ENCODE measurements around the gene NDC1. TPM values are rescaled to one million over a fixed set of nuclear protein-coding genes. Genes with fewer than 3 reads are reported as not detected.
"Not testable (repeated sequence)": the region's sequence is repeated elsewhere in the genome, so short reads cannot be mapped to it uniquely, and the experiment has no call there.

The NDC1 gene
- total and polyA plus RNA-seq, 2 experiments from 2014 or later = 11.7 to 20.5 TPM

DNA sequence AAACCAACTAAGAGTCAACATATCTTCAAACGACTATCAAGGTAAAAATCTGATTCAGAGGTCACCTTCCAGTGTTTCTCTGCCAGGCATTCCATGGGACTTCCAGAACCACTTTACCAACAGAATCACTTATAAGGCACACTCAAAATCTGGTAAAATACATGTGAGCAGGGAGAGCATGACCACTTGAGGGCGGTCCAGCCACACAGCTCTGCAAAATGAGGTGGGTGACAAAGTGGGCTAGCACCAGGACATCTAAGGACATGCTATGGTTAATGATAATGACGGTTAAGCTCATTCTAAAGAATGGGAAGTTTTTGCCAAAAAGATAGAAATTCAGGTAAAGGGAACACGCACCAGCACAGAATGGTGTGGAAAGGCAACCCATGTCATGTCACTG, 74.6 kb downstream of the NDC1 start:
- H3K9me3 ChIP-seq (ENCODE audit: low read depth) = no peaks in the 10 kb centered on the region
- H3K27me3 ChIP-seq = no peaks in the 10 kb centered on the region
- no peak for TF ChIP-seq CTCF (IDR thresholded peaks at IDR 0.05; ENCODE audit: low read depth, low read length)
- no peak for DNase-seq (ENCODE audit: low read depth in 1 of 2, low spot score in 1 of 2)
- no peak overlapping the region for H3K4me3 ChIP-seq
- no peaks in the 10 kb centered on the region for H3K4me1 ChIP-seq (ENCODE audit: low read depth)
- H3K27ac ChIP-seq = no peak overlapping the region
- H3K36me3 ChIP-seq = peaks cover 9% of the 10 kb centered on the region

DNA sequence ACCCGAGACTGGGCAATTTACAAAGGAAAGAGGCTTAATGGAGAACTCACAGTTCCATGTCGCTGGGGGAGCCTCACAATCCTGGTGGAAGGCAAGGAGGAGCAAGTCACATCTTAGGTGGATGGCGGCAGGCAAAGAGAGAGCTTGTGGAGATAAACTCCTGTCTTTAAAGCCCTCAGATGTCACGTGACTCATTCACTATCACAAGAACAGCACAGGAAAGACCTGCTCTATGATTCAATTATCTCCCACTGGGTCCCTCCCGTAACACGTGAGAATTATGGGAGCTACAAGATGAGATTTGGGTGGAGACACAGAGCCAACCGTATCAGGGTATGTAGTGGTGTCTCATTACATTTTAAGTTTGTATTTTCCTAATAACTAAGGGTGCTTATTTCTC, 77.6 kb downstream of the NDC1 start:
- not testable (repeated sequence) for H3K4me1 ChIP-seq (ENCODE audit: low read depth); DNase-seq (ENCODE audit: low read depth in 1 of 2, low spot score in 1 of 2); H3K4me3 ChIP-seq; H3K27me3 ChIP-seq; H3K27ac ChIP-seq; H3K9me3 ChIP-seq (ENCODE audit: low read depth); H3K36me3 ChIP-seq

GRCh38 chr1:53755874-53756273, 82.2 kb downstream of the NDC1 start:
- Histone ChIP-seq H3K4me3 (no peak overlapping the region), H3K36me3 (no peaks in the 10 kb centered on the region), H3K9me3 (ENCODE audit: low read depth) (no peaks in the 10 kb centered on the region), H3K27ac (no peak overlapping the region), H3K4me1 (ENCODE audit: low read depth) (no peaks in the 10 kb centered on the region), H3K27me3 (peaks cover 2% of the 10 kb centered on the region)
- TF ChIP-seq CTCF (IDR thresholded peaks at IDR 0.05; ENCODE audit: low read depth, low read length) = no peak
- no peak for DNase-seq (ENCODE audit: low read depth in 1 of 2, low spot score in 1 of 2)

DNA sequence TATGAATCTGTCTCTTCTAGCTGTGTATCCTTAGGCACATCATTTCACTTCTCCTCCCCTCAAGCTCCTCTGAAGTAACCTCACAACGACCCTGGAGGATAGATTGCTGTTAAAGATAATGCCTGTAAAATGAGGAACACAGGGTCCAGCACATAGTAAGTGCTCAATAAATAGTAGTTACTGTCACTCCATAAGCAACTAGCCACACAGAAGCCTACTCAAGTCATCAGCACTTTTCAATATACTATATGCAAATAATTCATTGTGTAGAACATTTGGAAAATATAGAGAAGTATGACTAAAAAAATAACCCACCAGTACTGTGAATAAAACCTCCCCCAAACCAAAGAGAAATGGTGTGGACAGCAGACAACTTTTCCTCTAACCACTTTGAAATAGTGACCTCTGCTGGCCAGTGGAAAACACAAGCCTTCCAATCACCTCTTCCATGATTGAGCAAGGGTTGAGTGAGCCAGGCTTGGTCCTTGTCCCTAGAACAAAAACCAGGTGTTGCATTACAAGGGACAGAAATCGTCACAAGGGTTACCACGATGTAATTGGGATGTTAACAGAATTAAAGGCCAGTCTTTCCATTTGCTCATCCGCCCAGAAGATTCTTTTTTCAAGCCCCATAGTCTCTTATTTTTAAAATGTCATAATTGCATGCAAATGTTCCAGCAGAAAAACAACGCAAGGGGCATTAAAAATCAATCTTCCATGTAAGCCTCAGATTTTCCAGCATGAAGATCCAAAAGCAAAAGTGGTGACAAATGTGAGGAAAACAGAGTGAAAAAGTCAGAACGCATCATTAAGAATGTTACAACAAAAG, 83.4 kb downstream of the NDC1 start:
- H3K36me3 ChIP-seq = no peaks in the 10 kb centered on the region
- peak; percentile 80 for TF ChIP-seq CTCF (IDR thresholded peaks at IDR 0.05; ENCODE audit: low read depth, low read length)
- no peaks in the 10 kb centered on the region for H3K9me3 ChIP-seq (ENCODE audit: low read depth)
- DNase-seq (ENCODE audit: low read depth in 1 of 2, low spot score in 1 of 2) = peak; percentile 62 to 80
- H3K27ac ChIP-seq = no peak overlapping the region
- no peaks in the 10 kb centered on the region for H3K4me1 ChIP-seq (ENCODE audit: low read depth)
- no peak overlapping the region for H3K4me3 ChIP-seq
- peaks cover 5% of the 10 kb centered on the region for H3K27me3 ChIP-seq

DNA sequence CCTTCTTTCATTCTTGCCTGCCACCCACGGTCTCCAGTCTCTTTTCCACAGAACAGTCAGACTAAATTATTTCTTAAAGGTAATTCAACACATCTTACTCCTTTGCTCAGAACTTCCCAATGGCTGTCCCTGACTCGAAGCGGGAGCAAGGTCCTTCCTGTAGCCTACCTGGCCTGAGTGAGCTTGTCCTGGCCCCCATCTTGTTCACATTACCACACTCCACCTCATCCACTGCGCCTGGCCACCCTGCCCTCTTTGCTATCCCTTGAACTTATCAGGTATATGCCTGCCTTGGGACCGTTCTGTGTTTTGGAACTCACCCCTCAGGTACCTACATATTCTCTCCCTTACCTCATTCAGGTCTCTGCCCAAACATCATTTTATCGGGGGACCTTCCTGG, 85.8 kb downstream of the NDC1 start:
- Histone ChIP-seq H3K36me3 (no peaks in the 10 kb centered on the region), H3K4me3 (no peak overlapping the region), H3K9me3 (ENCODE audit: low read depth) (no peaks in the 10 kb centered on the region), H3K27me3 (peaks cover 10% of the 10 kb centered on the region), H3K27ac (no peak overlapping the region), H3K4me1 (ENCODE audit: low read depth) (no peaks in the 10 kb centered on the region)
- no peak for TF ChIP-seq CTCF (IDR thresholded peaks at IDR 0.05; ENCODE audit: low read depth, low read length)
- DNase-seq (ENCODE audit: low read depth in 1 of 2, low spot score in 1 of 2) = no peak

DNA sequence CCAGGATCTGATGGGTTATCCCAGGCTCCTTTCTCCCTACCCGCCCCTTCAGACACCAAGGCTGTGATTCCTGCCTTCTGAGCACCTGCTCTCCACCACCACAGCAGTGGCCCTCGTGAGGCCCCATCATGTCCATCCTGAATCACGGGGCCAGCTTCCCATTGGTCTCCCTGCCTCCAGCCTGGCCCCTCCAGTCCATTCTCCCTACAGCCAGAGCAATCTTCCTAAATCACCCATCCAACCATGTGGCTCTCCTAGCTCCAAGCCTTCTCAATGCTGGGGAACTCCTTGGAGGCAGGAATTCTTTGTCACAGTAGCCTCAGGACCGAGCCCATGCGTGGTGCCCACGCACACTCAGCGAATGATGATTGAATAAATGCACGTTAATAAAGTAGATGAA, 90.3 kb downstream of the NDC1 start:
- no peaks in the 10 kb centered on the region for H3K36me3 ChIP-seq
- H3K4me3 ChIP-seq = no peak overlapping the region
- no peak overlapping the region for H3K27ac ChIP-seq
- no peaks in the 10 kb centered on the region for H3K9me3 ChIP-seq (ENCODE audit: low read depth)
- peaks cover 10% of the 10 kb centered on the region for H3K27me3 ChIP-seq
- no peak for DNase-seq (ENCODE audit: low read depth in 1 of 2, low spot score in 1 of 2)
- TF ChIP-seq CTCF (IDR thresholded peaks at IDR 0.05; ENCODE audit: low read depth, low read length) = no peak
- H3K4me1 ChIP-seq (ENCODE audit: low read depth) = no peaks in the 10 kb centered on the region

All from cardiac muscle cell (in vitro differentiated cells and primary cell).